Upper lobe of right lung (tissue), 1 donor: ENCODE measurements around the gene YBEY. TPM values are rescaled to one million over a fixed set of nuclear protein-coding genes. Genes with fewer than 3 reads are reported as not detected.

Experiments used
- ATAC-seq: fragments of 200-7000 bp; cut with Tn5 transposase; one replicate; pipeline ENCODE4 v1.9.1; 2020; ENCODE audit warnings: mild to moderate bottlenecking, moderate library complexity
- DNase-seq: peaks from one replicate; pipeline ENCODE4 v3.0.0-alpha.2; 2020
- H3K27ac ChIP-seq: fragments of 200-600 bp; one replicate; pipeline ENCODE4 v1.8.0; 2022
- H3K27me3 ChIP-seq: fragments of 200-600 bp; one replicate; pipeline ENCODE4 v1.8.0; 2022; ENCODE audit warnings: mild to moderate bottlenecking
- H3K36me3 ChIP-seq: fragments of 200-600 bp; one replicate; pipeline ENCODE4 v1.8.0; 2022
- H3K4me1 ChIP-seq: fragments of 200-600 bp; one replicate; pipeline ENCODE4 v1.8.0; 2022
- H3K4me3 ChIP-seq: fragments of 200-600 bp; one replicate; pipeline ENCODE4 v1.8.0; 2022; ENCODE audit warnings: mild to moderate bottlenecking
- H3K9me3 ChIP-seq: fragments of 200-600 bp; one replicate; pipeline ENCODE4 v1.8.0; 2022
- CTCF ChIP-seq: fragments of 200-600 bp; IDR thresholded peaks from one replicate; pipeline ENCODE4 v1.8.0; 2022; ENCODE audit warnings: antibody characterized with exemption
- intact Hi-C: fragments of 100-400 bp; cut with DNase I; formaldehyde crosslinking; loops from one replicate; pipeline ENCODE4 v1.11.0; 2022
- total RNA-seq: library from RNA; stranded (reverse); fragmentation: NEBNext Ultra II Directional; extraction: Animal tissue kit (Norgen Biotek cat#: 25700); gene quantifications from one replicate; pipeline ENCODE4 v1.2.1, GENCODE V29; 2021
- donor health status: DM: no; HTN: yes; CAD: no; lungs with severe emphysema.

YBEY gene
- total RNA-seq, 1 donor from 2014 or later: 14.0 TPM

- Histone ChIP-seq H3K4me1 (no peaks in the 10 kb centered on the region), H3K4me3 (no peak overlapping the region), H3K9me3 (no peaks in the 10 kb centered on the region), H3K27me3 (no peaks in the 10 kb centered on the region), H3K36me3 (peaks cover 61% of the 10 kb centered on the region), H3K27ac (no peak overlapping the region)
- ATAC-seq: no peak
- DNase-seq: no peak
- no peak for TF ChIP-seq CTCF
- intact Hi-C loops: no loop called here
Measured at GRCh38 chr21:46346296-46347202, 60.4 kb downstream of the YBEY start.

GRCh38 chr21:46347203-46347550 is 61.0 kb downstream of the YBEY start:
- no peak overlapping the region for H3K4me3 ChIP-seq
- no peak for TF ChIP-seq CTCF
- no peaks in the 10 kb centered on the region for H3K9me3 ChIP-seq
- no peaks in the 10 kb centered on the region for H3K27me3 ChIP-seq
- intact Hi-C loops: no loop called here
- H3K27ac ChIP-seq: no peak overlapping the region
- peaks cover 68% of the 10 kb centered on the region for H3K36me3 ChIP-seq
- H3K4me1 ChIP-seq: no peaks in the 10 kb centered on the region
- no peak for DNase-seq
- ATAC-seq: no peak

Other genes with a start within 250 kb of the YBEY start
- gene COL6A2, start 188.2 kb upstream of the YBEY start, total RNA-seq: 269 TPM
- gene FTCD, start 130.8 kb upstream of the YBEY start, total RNA-seq: 0.46 TPM
- 4.7 TPM for gene SPATC1L, start 101.9 kb upstream of the YBEY start, total RNA-seq
- gene LSS, start 57.6 kb upstream of the YBEY start, total RNA-seq: 108 TPM
- 92.2 TPM for gene MCM3AP, start 731 bp upstream of the YBEY start, total RNA-seq
- gene C21orf58, start 37.5 kb downstream of the YBEY start, total RNA-seq: 2.3 TPM
- 29.3 TPM for gene PCNT, start 37.8 kb downstream of the YBEY start, total RNA-seq
- gene DIP2A, start 172.5 kb downstream of the YBEY start, total RNA-seq: 35.6 TPM